GM23248 (cell line): Measurements from ENCODE around the gene PRRC1.

ENCODE experiments used
- EZH2 ChIP-seq: fragments of 200-600 bp; sonication (generic); IDR thresholded peaks from 2 replicates; pipeline ENCODE4 v1.6.1; 2018; ENCODE audit warnings: antibody characterized with exemption, mild to moderate bottlenecking; ENCODE audit not compliant: insufficient read depth, poor library complexity, severe bottlenecking
- EZH2phosphoT487 ChIP-seq: fragments of 200-600 bp; sonication (generic); IDR thresholded peaks from 2 replicates; pipeline ENCODE4 v1.6.1; 2018; ENCODE audit warnings: antibody characterized with exemption, moderate library complexity, mild to moderate bottlenecking, low read depth; ENCODE audit not compliant: insufficient read depth

DNA sequence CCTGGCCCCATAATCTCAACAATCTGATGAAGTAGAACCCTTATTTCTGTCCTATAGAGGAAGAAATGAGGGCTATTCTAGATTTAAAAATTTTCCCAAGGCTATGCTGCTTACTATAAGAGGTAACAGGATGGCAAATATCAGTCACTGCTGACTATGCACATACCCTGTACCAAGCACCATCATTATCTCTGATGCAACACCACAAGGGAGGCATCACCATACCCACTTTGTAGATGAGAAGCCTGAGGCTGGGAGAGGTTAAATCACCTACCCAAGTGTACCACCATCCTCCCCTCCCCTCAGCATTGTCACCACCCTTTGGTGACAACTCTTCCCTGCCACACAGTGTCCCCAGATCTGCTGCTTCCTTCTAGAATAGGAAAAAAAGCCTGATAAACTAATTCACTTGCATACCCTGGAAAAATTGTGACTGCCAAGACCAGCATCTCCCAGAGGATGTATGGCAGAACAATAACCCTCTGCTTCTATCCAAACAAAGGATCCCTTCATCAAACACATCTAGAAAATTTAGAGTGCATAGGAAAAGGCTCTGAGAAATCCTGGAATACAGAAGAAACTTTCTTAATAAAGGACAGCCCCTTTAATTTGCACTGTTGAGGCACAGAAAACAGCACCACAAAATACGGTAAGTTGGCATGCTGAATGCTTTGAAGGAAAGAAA lies 48.3 kb downstream of the PRRC1 start:
- TF ChIP-seq EZH2: no peak
- TF ChIP-seq EZH2phosphoT487: no peak
